IPS DF 6.9 (cell line): ENCODE data around the gene CELSR2.
A peak's percentile ranks its signal among the peaks of the same experiment; 100 is the strongest.

Source experiments
- DNase-seq: peaks from one replicate; pipeline ENCODE4 v3.0.0-alpha.2; 2013; ENCODE audit warnings: low read depth, low spot score
- H3K27ac ChIP-seq: one replicate; pipeline ENCODE4 v1.5.1; 2013; ENCODE audit warnings: low read length, control low read depth
- H3K27me3 ChIP-seq: 2 replicates; pipeline ENCODE4 v1.6.1; 2013; ENCODE audit warnings: mild to moderate bottlenecking, low read length; ENCODE audit not compliant: control insufficient read depth, insufficient read depth
- H3K36me3 ChIP-seq: 2 replicates; pipeline ENCODE4 v1.6.1; 2013; ENCODE audit warnings: low read length; ENCODE audit not compliant: control insufficient read depth, insufficient read depth
- H3K4me1 ChIP-seq: 2 replicates; pipeline ENCODE4 v1.6.1; 2013; ENCODE audit warnings: low read length; ENCODE audit not compliant: control insufficient read depth, insufficient read depth
- H3K4me3 ChIP-seq: 2 replicates; pipeline ENCODE4 v1.5.1; 2013; ENCODE audit warnings: mild to moderate bottlenecking, low read length
- H3K9me3 ChIP-seq: 2 replicates; pipeline ENCODE4 v1.6.1; 2013; ENCODE audit warnings: low read length, inconsistent platforms; ENCODE audit not compliant: control insufficient read depth, insufficient read depth
- WGBS: extraction: QIAGEN DNeasy Blood & Tissue Kit; methylation state at CpG from one replicate; pipeline ENCODE4 v1.1.7; 2013; ENCODE audit warnings: mixed read lengths, missing lambda C conversion rate; ENCODE audit not compliant: insufficient read length, insufficient coverage; 5-methylcytosine and 5-hydroxymethylcytosine counted together

The CELSR2 gene

GRCh38 chr1:109243221-109243620, 6.1 kb upstream of the CELSR2 start:
- no peak overlapping the region for H3K27ac ChIP-seq

GRCh38 chr1:109243860-109244552, 5.3 kb upstream of the CELSR2 start:
- H3K4me1 ChIP-seq, result peaks cover 15% of the 10 kb centered on the region; the same call in 1 of the 2 replicates
- no peak overlapping the region for H3K27ac ChIP-seq
- H3K27me3 ChIP-seq, result no peaks in the 10 kb centered on the region
- no peaks in the 10 kb centered on the region for H3K36me3 ChIP-seq
- H3K9me3 ChIP-seq, result no peaks in the 10 kb centered on the region
- WGBS, result no CpG with 5 or more reads among the region's 8 CpGs
- DNase-seq, result no peak
- H3K4me3 ChIP-seq, result no peak overlapping the region

More at GRCh38 chr1:109243221-109243620, 6.1 kb upstream of the CELSR2 start:
- H3K4me1 ChIP-seq, result peaks cover 10% of the 10 kb centered on the region; the same call in 1 of the 2 replicates
- H3K4me3 ChIP-seq, result no peak overlapping the region
- DNase-seq, result no peak
- H3K27me3 ChIP-seq, result no peaks in the 10 kb centered on the region
- no peaks in the 10 kb centered on the region for H3K9me3 ChIP-seq
- WGBS, result no CpG with 5 or more reads among the region's 5 CpGs
- no peaks in the 10 kb centered on the region for H3K36me3 ChIP-seq

- H3K27ac ChIP-seq, result no peak overlapping the region
These were observed 3.2 kb upstream of the CELSR2 start for GRCh38 chr1:109246141-109246551.

GRCh38 chr1:109247401-109248365, 1.7 kb upstream of the CELSR2 start:
- no CpG with 5 or more reads among the region's 8 CpGs for WGBS
- H3K9me3 ChIP-seq, result no peaks in the 10 kb centered on the region
- no peak for DNase-seq
- H3K27ac ChIP-seq, result no peak overlapping the region
- no peak overlapping the region for H3K4me3 ChIP-seq
- H3K27me3 ChIP-seq, result 0 out of 2 replicates have a peak, but pooled peaks cover 5% of the 10 kb centered on the region
- peaks cover 11% of the 10 kb centered on the region; the same call in 1 of the 2 replicates for H3K4me1 ChIP-seq
- H3K36me3 ChIP-seq, result no peaks in the 10 kb centered on the region

More at GRCh38 chr1:109246141-109246551, 3.2 kb upstream of the CELSR2 start:
- 0 out of 2 replicates have a peak, but pooled peaks cover 5% of the 10 kb centered on the region for H3K27me3 ChIP-seq
- peaks cover 14% of the 10 kb centered on the region; the same call in 1 of the 2 replicates for H3K4me1 ChIP-seq
- no peaks in the 10 kb centered on the region for H3K9me3 ChIP-seq
- WGBS, result no CpG with 5 or more reads among the region's 7 CpGs
- H3K4me3 ChIP-seq, result no peak overlapping the region
- no peak for DNase-seq
- H3K36me3 ChIP-seq, result no peaks in the 10 kb centered on the region

GRCh38 chr1:109248444-109248796, 919 bp upstream of the CELSR2 start:
- Histone ChIP-seq H3K4me1 (peaks cover 13% of the 10 kb centered on the region), H3K9me3 (no peaks in the 10 kb centered on the region), H3K27me3 (0 out of 2 replicates have a peak, but pooled peaks cover 5% of the 10 kb centered on the region), H3K36me3 (no peaks in the 10 kb centered on the region), H3K27ac (no peak overlapping the region), H3K4me3 (no peak overlapping the region)
- WGBS, result no CpG with 5 or more reads among the region's 7 CpGs
- no peak for DNase-seq

- H3K27me3 ChIP-seq, result 0 out of 2 replicates have a peak, but pooled peaks cover 5% of the 10 kb centered on the region
- no peak for DNase-seq
- peaks cover 21% of the 10 kb centered on the region for H3K4me1 ChIP-seq
- H3K4me3 ChIP-seq, result peak overlapping the region; percentile 61; the same call in 1 of the 2 replicates
- H3K27ac ChIP-seq, result no peak overlapping the region
- H3K9me3 ChIP-seq, result no peaks in the 10 kb centered on the region
- no CpG with 5 or more reads among the region's 80 CpGs for WGBS
- H3K36me3 ChIP-seq, result no peaks in the 10 kb centered on the region
These were observed 489 bp downstream of the CELSR2 start for GRCh38 chr1:109249654-109250401.

GRCh38 chr1:109250454-109251276, 1.3 kb downstream of the CELSR2 start:
- peaks cover 21% of the 10 kb centered on the region for H3K4me1 ChIP-seq
- no CpG with 5 or more reads among the region's 33 CpGs for WGBS

GRCh38 chr1:109251277-109252166, 2.2 kb downstream of the CELSR2 start:
- H3K4me1 ChIP-seq, result peaks cover 21% of the 10 kb centered on the region
- H3K27me3 ChIP-seq, result 0 out of 2 replicates have a peak, but pooled peaks cover 5% of the 10 kb centered on the region
- H3K9me3 ChIP-seq, result no peaks in the 10 kb centered on the region
- H3K27ac ChIP-seq, result no peak overlapping the region
- no peaks in the 10 kb centered on the region for H3K36me3 ChIP-seq
- H3K4me3 ChIP-seq, result no peak overlapping the region
- DNase-seq, result no peak
- no CpG with 5 or more reads among the region's 32 CpGs for WGBS

More at GRCh38 chr1:109250454-109251276, 1.3 kb downstream of the CELSR2 start:
- 0 out of 2 replicates have a peak, but pooled peaks cover 5% of the 10 kb centered on the region for H3K27me3 ChIP-seq
- no peak overlapping the region for H3K4me3 ChIP-seq
- H3K27ac ChIP-seq, result no peak overlapping the region
- H3K9me3 ChIP-seq, result no peaks in the 10 kb centered on the region
- no peaks in the 10 kb centered on the region for H3K36me3 ChIP-seq
- DNase-seq, result no peak
